SKM-1 treated with dmso at 0.1 percent for 144 hours (cell line): Measurements from ENCODE around the gene XIST.
"Not testable (repeated sequence)": the region's sequence is repeated elsewhere in the genome, so short reads cannot be mapped to it uniquely, and the experiment has no call there.

Source experiments
- DNase-seq: peaks from one replicate; lab custom pipeline; 2025; ENCODE audit not compliant: unreplicated experiment; lab: John Stamatoyannopoulos, UW

Gene XIST

DNA sequence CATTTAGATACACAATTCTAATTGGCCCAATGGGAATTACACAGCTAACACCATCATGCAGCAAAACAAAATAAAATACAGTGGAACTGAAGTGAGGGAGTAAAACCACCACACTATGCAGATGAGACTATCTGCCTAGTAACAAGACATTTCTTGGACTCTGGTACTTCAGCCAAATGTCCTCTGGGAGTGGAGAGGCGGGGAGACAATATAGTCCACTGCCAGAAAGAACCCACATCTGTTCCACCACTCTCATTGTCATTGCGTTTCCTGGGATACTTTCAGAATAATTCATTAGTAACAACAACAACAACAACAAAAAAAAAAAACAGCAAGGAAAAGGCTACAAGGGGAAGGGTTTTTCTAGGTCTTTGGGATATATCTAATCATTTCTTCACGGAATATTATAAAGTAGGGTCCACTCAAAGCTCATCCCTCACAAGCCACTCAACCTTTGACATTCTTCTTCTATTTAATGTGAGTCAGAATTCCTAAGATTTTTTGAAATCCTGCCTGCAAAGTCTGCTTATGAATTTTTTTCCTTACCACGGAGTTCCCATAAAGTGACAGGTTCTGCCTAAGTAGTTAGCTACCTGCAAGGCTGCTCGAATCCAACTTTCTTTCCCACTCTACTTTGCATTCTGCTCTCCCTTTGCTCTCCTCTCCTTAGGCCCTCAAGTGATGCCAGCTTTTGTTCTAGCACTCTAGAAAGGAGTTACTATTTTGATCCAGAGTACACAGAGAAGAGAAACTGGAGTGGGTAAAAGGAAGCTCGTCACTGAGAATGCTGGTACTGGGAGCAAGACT, 34.9 kb downstream of the XIST start:
- DNase-seq, result no peak

DNA sequence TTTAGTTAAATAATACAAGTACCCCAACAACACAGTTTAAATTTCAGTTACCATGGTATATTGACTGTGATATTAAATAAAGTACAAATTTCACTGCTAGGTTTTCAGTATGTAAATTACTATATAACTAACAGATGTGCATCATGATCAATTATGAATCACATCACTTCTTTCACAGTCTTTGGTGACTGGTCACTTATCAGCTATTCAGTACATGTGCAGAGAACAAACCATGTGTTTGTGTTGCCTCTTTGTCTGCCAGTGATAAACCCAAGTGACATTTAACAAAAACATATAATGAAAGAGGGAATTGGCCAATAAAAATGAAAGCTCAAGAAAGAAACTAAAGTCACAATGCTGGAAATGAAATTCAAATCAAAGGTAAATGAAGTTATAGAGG, 40.3 kb downstream of the XIST start:
- DNase-seq, result no peak

DNA sequence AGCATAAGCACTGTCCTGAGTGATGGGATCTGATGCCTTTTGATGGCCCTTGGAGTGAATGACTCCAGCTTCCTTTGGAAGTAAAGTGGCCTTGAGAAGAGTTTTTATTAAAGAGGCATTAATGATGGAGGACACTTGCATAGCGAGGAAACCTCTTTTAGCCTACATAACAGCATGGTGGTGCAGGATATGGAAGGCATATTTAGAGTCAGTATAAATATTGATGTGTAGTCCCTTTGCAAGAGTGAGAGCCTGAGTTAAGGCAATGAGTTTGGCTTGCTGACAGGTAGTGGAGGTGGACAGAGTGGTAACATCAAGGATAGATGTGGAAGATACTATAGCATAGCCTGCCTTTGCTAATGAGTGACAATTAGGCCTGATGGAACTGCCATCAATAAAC, 48.4 kb downstream of the XIST start:
- DNase-seq, result not testable (repeated sequence)

DNA sequence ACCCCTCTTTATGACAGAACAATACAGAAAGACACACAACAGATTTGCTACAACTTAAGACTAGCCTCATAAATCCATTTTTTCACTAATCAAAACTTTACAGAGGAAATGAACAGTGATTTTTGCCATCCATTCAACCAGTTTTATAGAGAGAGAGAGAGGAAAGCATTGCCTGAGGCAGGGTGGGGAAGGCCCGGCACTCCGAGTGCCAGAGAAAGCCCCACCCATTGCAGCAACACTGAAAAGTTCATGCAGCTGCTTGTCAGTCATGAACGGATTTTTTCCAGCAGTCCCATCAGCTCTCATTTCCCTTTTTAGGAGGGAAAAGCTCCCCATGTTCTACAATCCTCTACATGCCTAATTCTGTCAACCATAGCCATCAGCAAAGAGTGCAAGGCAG, 52.6 kb downstream of the XIST start:
- DNase-seq, result no peak

DNA sequence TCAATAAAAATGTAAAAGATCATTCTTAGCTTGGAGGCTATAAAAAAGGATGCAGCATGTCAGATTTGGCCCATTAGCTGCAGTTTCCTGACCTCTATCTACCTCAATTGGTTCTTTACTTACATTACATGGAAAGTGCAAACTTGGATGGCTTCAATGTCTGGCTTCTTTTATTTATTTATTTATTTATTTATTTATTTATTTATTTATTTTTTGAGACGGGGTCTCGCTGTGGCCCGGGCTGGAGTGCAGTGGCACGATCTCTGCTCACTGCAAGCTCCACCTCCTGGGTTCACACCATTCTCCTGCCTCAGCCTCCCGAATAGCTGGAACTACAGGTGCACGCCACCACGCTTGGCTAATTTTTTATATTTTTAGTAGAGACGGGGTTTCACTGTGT, 60.0 kb downstream of the XIST start:
- DNase-seq, result not testable (repeated sequence)

DNA sequence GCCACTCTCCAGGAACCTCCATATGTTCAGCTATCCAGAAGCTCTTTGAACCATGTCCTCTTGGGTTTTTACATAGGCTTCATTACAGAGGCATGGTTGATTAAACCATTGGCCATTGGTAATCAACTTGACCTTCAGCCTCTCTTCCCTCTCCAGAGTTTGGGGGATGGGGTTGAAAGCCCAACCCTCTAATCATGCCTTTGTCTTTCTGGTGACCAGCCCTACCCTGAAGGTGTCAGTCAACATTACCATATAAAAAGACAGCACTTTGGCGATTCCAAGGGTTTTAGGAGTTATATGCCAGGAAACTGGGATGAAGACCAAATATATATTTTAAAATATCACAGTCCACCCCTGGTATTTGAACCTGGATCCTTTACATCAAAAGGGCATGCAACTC, 67.0 kb downstream of the XIST start:
- DNase-seq, result no peak
